HepG2 (cell line): ENCODE data around the gene THRA. TPM values are rescaled to one million over a fixed set of nuclear protein-coding genes. Genes with fewer than 3 reads are reported as not detected.

ENCODE experiments used
- BATF2 ChIP-seq: sonication (generic); formaldehyde crosslinking; IDR thresholded peaks from 2 replicates; pipeline ENCODE4 v1.8.0; 2022; ENCODE audit warnings: mild to moderate bottlenecking, missing genetic modification reagents, moderate library complexity
- FOXK2 ChIP-seq: fragments of 450-650 bp; IDR thresholded peaks from 2 replicates; pipeline ENCODE4 v1.6.1; 2016
- GFI1 ChIP-seq: sonication (generic); formaldehyde crosslinking; IDR thresholded peaks from 2 replicates; pipeline ENCODE4 v1.5.0; 2020; ENCODE audit warnings: missing genetic modification reagents, mild to moderate bottlenecking, borderline replicate concordance
- IRF1 ChIP-seq: sonication (generic); formaldehyde crosslinking; IDR thresholded peaks from 2 replicates; pipeline ENCODE4 v1.4.0; 2020; ENCODE audit warnings: low read depth, mild to moderate bottlenecking, missing genetic modification reagents
- MAX ChIP-seq: IDR thresholded peaks from 2 replicates; pipeline ENCODE4 v1.6.1; 2012; ENCODE audit warnings: inconsistent platforms
- NFAT5 ChIP-seq: sonication (generic); formaldehyde crosslinking; IDR thresholded peaks from 2 replicates; pipeline ENCODE4 v1.4.0; 2020; ENCODE audit warnings: missing genetic modification reagents
- NR2F1 ChIP-seq, 2 experiments: fragments of 450-650 bp in 1 of 2; formaldehyde crosslinking in 1 of 2; IDR thresholded peaks; 2 replicates each; pipeline versions ENCODE4 v1.5.0 to v1.6.1; 2016 to 2020; ENCODE audit warnings: mild to moderate bottlenecking in 1 of 2, missing compliant biosample characterization in 1 of 2, missing genetic modification reagents in 1 of 2, moderate library complexity in 1 of 2
- POLR2AphosphoS5 ChIP-seq: IDR thresholded peaks from 2 replicates; pipeline ENCODE4 v1.6.1; 2012; ENCODE audit warnings: low read depth, low read length
- RBM39 ChIP-seq: fragments of 200-400 bp; formaldehyde crosslinking; IDR thresholded peaks from one replicate; pipeline ENCODE4 v1.6.1; 2018; ENCODE audit warnings: antibody characterized with exemption, mild to moderate bottlenecking, low read depth, low read length; ENCODE audit not compliant: poor library complexity, severe bottlenecking
- RCOR2 ChIP-seq: IDR thresholded peaks from 2 replicates; pipeline ENCODE4 v1.6.1; 2016; ENCODE audit warnings: missing biosample characterization, missing genetic modification reagents
- SALL1 ChIP-seq: sonication (generic); formaldehyde crosslinking; IDR thresholded peaks from 2 replicates; pipeline ENCODE4 v1.8.0; 2022; ENCODE audit warnings: mild to moderate bottlenecking, missing genetic modification reagents
- SRSF4 ChIP-seq: fragments of 200-400 bp; formaldehyde crosslinking; IDR thresholded peaks from one replicate; pipeline ENCODE4 v1.6.1; 2018; ENCODE audit warnings: mild to moderate bottlenecking, low read depth, low read length, moderate library complexity; ENCODE audit not compliant: poor library complexity, severe bottlenecking
- ZBTB10 ChIP-seq: sonication (generic); formaldehyde crosslinking; IDR thresholded peaks from 2 replicates; pipeline ENCODE4 v1.4.0; 2020; ENCODE audit warnings: missing genetic modification reagents, borderline replicate concordance
- ZNF124 ChIP-seq: sonication (generic); formaldehyde crosslinking; IDR thresholded peaks from 2 replicates; pipeline ENCODE4 v1.4.0; 2020; ENCODE audit warnings: missing genetic modification reagents
- ZNF317 ChIP-seq: sonication (generic); formaldehyde crosslinking; IDR thresholded peaks from 2 replicates; pipeline ENCODE4 v1.5.0; 2020; ENCODE audit warnings: mild to moderate bottlenecking, missing genetic modification reagents
- ZNF503 ChIP-seq: sonication (generic); formaldehyde crosslinking; IDR thresholded peaks from 2 replicates; pipeline ENCODE4 v1.4.0; 2020; ENCODE audit warnings: missing genetic modification reagents
- polyA plus RNA-seq, 8 experiments: library from polyadenylated mRNA; depleted of rRNA in 3 of 8; stranded (reverse) in 7 of 8; unstranded in 1 of 8; fragments of >200 nt; fragmentation: Illumina TruSeq in 4 of 8; extraction: Trizol in 4 of 8; gene quantifications; 2 replicates each; pipeline versions ENCODE4 v1.2.1 to v1.2.3, GENCODE V29; 2011 to 2016; ENCODE audit warnings: low read depth in 4 of 8, missing spikeins in 1 of 8, mixed read lengths in 1 of 8; ENCODE audit not compliant: insufficient read depth in 1 of 8
- total RNA-seq, 5 experiments: library from RNA; depleted of rRNA; stranded (reverse); fragments of >200 nt; fragmentation: Illumina TruSeq; extraction: Trizol; gene quantifications; 2 replicates each; pipeline ENCODE4 v1.2.3, GENCODE V29; 2016; ENCODE audit warnings: low read depth in 1 of 5

THRA gene
- total and polyA plus RNA-seq, 2 of the 13 experiments (the other 11 are each of a cell fraction or from before 2014, with no cell fraction given) = 8.0 to 9.9 TPM

GRCh38 chr17:40122999-40123810, 60.4 kb downstream of the THRA start (continued):
- no peak for TF ChIP-seq NFAT5 (CRISPR knock-in tag)
- peak; percentile 59 for TF ChIP-seq POLR2AphosphoS5
- TF ChIP-seq SRSF4 = no peak
- no peak for TF ChIP-seq IRF1 (CRISPR knock-in tag)
- TF ChIP-seq RBM39 = peak; percentile 90
- TF ChIP-seq RCOR2 (CRISPR knock-in tag) = no peak
- TF ChIP-seq MAX = peak; percentile 65
- no peak for TF ChIP-seq ZNF124 (CRISPR knock-in tag)
- TF ChIP-seq ZNF317 (CRISPR knock-in tag) = no peak
- no peak for TF ChIP-seq ZBTB10 (CRISPR knock-in tag)
- peak in 1 of 2 experiments; percentile 85; a peak in 2 of 4 replicates for TF ChIP-seq NR2F1 (CRISPR knock-in tag; IDR thresholded peaks at IDR 0.05)
- TF ChIP-seq ZNF503 (CRISPR knock-in tag) = no peak
- 0 out of 2 replicates have a peak, but pooled peaks have one; percentile 42 for TF ChIP-seq FOXK2
- TF ChIP-seq GFI1 = peak; percentile 51; the same call in 1 of the 2 replicates
- peak; percentile 70 for TF ChIP-seq SALL1 (CRISPR knock-in tag)
- no peak for TF ChIP-seq BATF2 (CRISPR knock-in tag)
